GM12891 (cell line): ENCODE results near the gene CCDC70. TPM values are rescaled to one million over a fixed set of nuclear protein-coding genes. Genes with fewer than 3 reads are reported as not detected.
A peak's percentile ranks its signal among the peaks of the same experiment; 100 is the strongest.

Source experiments
- DNase-seq: peaks from one replicate; pipeline ENCODE4 v3.0.0; 2011; ENCODE audit warnings: low spot score; ENCODE audit not compliant: insufficient read length
- FAIRE-seq: peaks from 2 replicates; lab custom pipeline; 2011; peaks lifted over from hg19 to GRCh38; lab: Jason Lieb, UNC
- PAX5 ChIP-seq: IDR thresholded peaks from 2 replicates; pipeline ENCODE4 v1.6.1; 2011; ENCODE audit warnings: low read length, moderate library complexity, mild to moderate bottlenecking; ENCODE audit not compliant: insufficient read depth, severe bottlenecking
- POLR2A ChIP-seq: IDR thresholded peaks from 2 replicates; pipeline ENCODE4 v1.6.1; 2011; ENCODE audit warnings: low read depth, low read length, control low read depth
- POLR2AphosphoS5 ChIP-seq: IDR thresholded peaks from 2 replicates; pipeline ENCODE4 v1.6.1; 2011; ENCODE audit warnings: low read depth, low read length, control low read depth
- POU2F2 ChIP-seq: IDR thresholded peaks from 2 replicates; pipeline ENCODE4 v1.6.1; 2011; ENCODE audit warnings: low read depth, mild to moderate bottlenecking, control low read depth, low read length, moderate library complexity
- SPI1 ChIP-seq: IDR thresholded peaks from 2 replicates; pipeline ENCODE4 v1.6.1; 2011; ENCODE audit warnings: low read depth, low read length, control low read depth
- TAF1 ChIP-seq: IDR thresholded peaks from 2 replicates; pipeline ENCODE4 v1.6.1; 2011; ENCODE audit warnings: low read depth, low read length, control low read depth
- polyA plus RNA-seq: library from polyadenylated mRNA; unstranded; fragments of >200 nt; gene quantifications from one replicate; pipeline ENCODE4 v1.2.1, GENCODE V29; 2012; ENCODE audit warnings: low read depth, missing spikeins, inconsistent platforms; ENCODE audit not compliant: missing spikeins

The CCDC70 gene
- not detected for polyA plus RNA-seq

DNA sequence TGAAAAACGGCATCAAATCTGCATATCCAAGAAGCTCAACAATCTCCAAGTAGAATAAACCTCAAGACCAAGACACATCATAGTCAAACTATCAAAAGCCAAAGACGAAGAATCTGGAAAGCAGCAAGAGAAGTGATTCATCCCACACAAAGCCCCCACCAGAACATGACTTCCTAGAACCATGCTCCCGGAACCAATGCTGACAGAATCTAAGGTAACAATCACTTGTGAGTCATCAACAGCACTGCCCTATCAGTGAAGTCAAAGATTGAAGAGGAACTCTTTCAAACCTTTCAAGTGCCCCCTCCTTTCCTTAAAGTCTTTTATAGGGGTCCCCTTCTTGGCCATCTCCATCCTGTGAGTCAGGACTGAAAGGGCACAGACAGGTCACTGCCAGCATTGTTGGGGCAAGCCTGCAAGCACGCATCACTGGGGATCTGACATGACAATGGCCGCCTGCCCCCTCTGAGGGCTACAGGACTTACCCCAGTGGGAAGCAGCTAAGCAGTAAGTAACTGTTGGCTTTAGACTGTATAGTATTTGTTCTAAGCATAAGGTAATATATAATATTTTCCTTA, at the start of gene CCDC70:
CCDC70 (plus strand) TSS at position 247 of the 578 bp plus-strand sequence. CDS start 3,443 bp downstream, outside the sequence.
- TF ChIP-seq SPI1: no peak
- no peak for TF ChIP-seq PAX5
- no peak for TF ChIP-seq POLR2AphosphoS5
- TF ChIP-seq POU2F2: no peak
- TF ChIP-seq TAF1: no peak
- TF ChIP-seq POLR2A: no peak
- DNase-seq (no peak), FAIRE-seq (no peak)

DNA sequence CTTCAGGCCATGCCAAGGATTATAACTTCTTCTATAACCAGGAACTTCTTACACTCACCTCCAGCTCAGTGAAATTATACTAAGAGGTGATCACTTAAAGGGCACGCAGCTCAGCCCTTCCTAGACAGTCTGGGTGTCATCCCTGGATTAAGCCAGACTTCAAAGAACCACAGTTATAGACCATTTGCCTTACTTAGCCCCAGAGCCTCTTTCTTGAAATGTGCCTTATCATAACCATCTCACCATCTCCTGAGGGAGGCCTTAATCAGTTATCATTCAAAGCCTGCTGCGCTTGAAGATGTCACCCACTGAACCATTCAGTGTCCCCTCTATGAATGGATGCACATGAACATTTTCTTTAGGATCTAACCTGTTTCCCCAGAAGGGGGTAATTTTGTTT, 47.7 kb upstream of the CCDC70 start:
- FAIRE-seq (no peak), DNase-seq (no peak)
- TF ChIP-seq SPI1 (no peak), POLR2A (no peak), TAF1 (no peak), POLR2AphosphoS5 (no peak), PAX5 (no peak)

DNA sequence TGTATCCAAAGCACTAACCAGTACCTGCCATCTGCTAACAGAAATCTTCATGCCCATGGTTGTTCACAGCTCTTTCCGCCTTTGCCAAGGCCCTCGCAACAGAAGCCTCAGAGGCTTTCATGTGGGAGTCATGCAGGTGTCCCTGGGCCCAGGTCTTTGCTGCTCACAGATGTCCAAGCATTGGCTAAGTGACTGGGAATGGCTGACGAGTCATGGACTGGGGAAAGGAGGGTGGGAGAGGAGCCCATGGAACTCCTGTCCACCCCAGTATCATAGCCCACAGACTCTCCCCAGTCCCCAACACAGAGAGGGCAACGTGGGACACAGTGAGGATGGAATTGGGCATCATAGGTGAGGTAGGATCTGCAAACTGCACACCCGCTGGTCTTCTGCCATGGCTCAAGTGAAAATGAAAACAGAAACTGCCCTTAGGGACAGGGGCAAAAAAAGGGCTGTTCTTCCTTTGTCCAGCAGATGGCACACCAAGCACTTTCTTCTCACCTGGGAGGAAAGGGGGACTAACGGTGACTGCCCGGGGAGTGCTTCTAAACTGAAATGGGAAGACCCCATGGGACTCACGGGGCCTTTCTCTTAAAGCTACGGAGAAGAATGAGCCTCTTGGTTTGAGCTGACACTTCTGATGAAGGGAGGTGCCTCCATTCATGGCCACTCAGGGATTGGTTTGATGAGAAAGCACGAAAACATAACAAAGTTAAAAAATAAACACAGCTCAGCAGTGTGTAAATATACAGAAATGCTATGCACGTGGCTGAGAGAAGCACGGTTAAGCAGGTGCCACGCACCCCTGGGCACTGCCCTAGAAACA, 46.7 kb upstream of the CCDC70 start:
- peak; percentile 98 for FAIRE-seq
- TF ChIP-seq POU2F2 (0 out of 2 replicates have a peak, but pooled peaks have one; percentile 9), POLR2AphosphoS5 (no peak), SPI1 (no peak), PAX5 (no peak), POLR2A (no peak), TAF1 (0 out of 2 replicates have a peak, but pooled peaks have one; percentile 37)

DNA sequence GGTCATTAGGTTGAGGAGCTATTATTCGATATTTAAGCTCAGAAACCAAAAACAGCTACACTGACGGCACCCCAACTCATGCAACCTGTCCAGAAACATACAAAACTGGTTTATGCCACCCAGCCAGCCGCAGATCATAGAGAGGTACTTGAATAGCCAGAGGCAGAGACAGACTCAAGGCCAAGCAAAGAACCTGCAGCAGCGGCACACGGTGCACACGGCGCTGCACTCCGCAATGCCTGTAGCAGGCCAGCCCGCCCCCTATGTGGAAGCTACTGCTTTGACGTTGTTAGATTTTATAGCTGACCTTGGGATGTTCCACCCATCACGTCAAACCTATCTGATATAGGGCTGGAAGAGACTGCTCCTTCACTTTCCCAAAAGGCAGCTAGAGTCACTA, 45.9 kb upstream of the CCDC70 start:
- FAIRE-seq: no peak
- no peak for TF ChIP-seq POU2F2
- TF ChIP-seq PAX5: no peak
- no peak for TF ChIP-seq POLR2AphosphoS5
- no peak for TF ChIP-seq SPI1
- no peak for TF ChIP-seq POLR2A
- DNase-seq: no peak

More for the DNA sequence above, 46.7 kb upstream of the CCDC70 start:
- peak; percentile 62 for DNase-seq

DNA sequence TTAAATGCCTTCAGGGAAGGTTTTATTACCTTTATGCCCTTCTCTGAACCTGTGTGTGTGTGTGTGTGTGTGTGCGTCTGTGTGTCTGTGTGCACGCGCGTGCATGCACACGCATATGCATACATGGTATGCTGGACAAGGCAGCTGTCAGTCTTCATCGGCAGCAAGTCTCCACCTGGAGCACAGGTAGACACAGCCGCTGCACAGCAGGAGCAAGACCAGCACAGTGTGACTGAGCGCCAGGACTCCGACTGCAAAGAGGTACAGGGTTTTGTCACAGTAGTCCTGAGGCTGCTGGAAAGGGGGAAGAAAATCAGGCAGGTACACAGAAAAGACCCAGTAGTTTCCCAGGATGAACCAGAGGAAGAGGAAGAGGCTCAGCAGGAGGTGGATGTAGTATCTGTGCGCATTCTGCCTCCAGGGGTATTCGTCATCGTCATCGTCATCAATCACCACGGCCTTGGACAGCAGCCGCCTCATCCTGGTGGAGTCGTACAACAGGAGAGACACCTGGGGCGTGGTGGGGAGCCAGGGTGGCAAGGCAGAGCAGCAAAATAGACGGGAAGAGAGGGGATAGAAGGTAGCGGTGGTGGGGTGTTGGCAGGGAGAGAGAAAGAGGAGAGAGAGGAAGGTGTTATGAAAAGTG, 45.0 kb upstream of the CCDC70 start:
- FAIRE-seq: no peak
- DNase-seq: no peak
- TF ChIP-seq POLR2A (no peak), POU2F2 (no peak), POLR2AphosphoS5 (no peak), PAX5 (no peak), SPI1 (no peak), TAF1 (no peak)

DNA sequence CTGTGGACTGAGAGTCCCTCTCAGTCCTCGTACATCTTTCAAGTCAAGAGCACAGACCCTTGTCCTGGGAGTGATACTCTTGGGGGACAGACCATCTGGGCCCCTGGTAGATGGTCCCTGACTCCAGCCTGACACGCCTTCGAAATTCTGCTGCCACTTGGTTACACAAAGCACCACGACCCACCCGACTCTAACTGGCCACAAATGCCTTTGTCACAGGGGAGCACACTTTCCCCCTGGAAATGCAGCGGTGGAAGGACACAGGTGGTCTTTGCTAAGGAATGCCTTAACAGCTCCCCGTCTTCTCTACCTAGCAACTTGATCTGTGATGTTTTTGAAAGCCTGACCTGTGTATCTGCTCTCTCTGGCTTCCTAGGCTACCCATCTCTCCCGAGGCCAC, 44.1 kb upstream of the CCDC70 start:
- DNase-seq (no peak), FAIRE-seq (no peak)
- TF ChIP-seq PAX5 (no peak), SPI1 (no peak)

DNA sequence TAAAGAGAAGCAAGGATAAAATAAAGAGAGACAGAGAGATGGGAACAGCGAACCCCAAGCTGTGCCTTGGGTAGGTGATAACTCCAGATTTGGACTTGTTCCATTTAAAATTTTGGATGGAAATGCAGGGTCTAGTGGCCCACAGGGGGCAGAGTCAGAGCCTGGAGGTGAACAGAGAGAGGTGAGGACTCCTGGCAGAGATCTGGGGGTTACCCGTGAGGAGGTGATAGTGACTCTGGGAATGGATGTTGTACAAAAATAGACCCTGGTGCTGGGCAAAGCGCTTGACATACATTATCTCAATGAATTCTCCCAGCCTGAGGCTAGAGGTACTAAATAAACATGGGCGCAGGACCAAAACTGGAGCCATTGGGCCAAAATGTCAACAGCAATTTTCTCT, 43.5 kb upstream of the CCDC70 start:
- no peak for FAIRE-seq
- DNase-seq: no peak
- no peak for TF ChIP-seq SPI1
- TF ChIP-seq POU2F2: no peak
- no peak for TF ChIP-seq POLR2AphosphoS5

DNA sequence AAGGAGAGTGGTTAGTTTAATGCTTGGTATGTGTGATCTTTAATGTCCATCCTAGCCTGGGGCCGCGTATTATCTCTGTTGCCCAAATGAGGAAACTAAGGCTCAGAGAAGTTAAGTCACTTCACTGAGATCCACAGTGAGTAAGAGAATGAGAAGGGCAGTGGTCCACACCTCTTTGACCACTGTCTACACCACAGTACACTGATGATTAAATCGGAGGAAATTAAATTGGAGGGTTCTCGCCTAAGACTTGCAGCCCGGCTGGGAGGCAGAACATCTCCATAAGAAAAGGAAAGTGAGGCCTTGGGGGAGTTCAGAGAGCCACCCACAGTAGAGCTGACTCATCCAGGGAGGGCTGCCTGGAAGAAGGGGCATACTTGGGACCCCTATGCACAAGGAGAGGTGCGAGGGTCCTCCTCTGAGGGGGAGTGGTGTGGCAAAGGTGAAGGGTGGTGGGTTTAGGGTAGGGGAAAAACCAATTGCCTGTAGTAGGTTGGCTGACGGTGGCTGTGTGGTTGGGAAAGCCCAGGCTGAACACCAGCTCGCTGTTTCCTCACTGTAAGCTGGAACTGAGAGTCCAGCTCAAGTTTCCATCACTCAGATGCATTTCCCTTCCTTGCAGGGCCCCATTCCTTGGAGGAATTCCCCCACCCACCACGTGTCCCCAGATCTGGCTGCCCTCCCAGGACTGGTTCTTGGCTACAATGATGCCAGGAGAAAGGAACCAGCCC, 42.8 kb upstream of the CCDC70 start:
- DNase-seq (no peak), FAIRE-seq (peak; percentile 61)
- no peak for TF ChIP-seq POLR2AphosphoS5
- TF ChIP-seq SPI1: peak; percentile 52

DNA sequence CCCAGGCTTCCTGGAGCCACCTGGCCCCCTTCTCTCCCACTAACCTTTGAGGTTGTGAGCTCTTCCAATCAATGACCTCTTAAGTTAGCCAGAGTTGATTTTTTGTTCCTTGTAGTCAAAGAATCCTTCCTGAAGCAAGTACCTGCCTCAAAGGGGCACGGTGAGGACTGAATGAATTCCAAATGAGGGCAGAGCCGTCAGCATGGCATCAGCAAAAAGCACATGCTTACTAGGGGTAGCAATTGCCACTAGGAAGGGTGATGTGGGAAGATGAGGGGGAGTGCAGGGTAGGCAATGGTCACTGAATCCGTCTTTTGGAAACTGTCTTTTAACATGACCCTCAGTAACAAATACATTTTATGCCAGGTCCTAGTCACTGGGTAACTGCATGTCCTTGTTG, 42.2 kb upstream of the CCDC70 start:
- no peak for DNase-seq
- peak; percentile 62 for FAIRE-seq
- TF ChIP-seq POU2F2 (no peak), TAF1 (no peak), POLR2A (no peak), PAX5 (no peak), POLR2AphosphoS5 (no peak), SPI1 (no peak)
